PFSK-1 (cell line): ENCODE data around the gene COQ10B.

Experiments
- SIN3A ChIP-seq: IDR thresholded peaks from 2 replicates; pipeline ENCODE4 v1.6.1; 2012; ENCODE audit warnings: mild to moderate bottlenecking, low read length, moderate library complexity, borderline replicate concordance; ENCODE audit not compliant: insufficient read depth
- TAF1 ChIP-seq: IDR thresholded peaks from 2 replicates; pipeline ENCODE4 v1.6.1; 2012; ENCODE audit warnings: low read length, control low read depth, borderline replicate concordance; ENCODE audit not compliant: insufficient read depth

DNA sequence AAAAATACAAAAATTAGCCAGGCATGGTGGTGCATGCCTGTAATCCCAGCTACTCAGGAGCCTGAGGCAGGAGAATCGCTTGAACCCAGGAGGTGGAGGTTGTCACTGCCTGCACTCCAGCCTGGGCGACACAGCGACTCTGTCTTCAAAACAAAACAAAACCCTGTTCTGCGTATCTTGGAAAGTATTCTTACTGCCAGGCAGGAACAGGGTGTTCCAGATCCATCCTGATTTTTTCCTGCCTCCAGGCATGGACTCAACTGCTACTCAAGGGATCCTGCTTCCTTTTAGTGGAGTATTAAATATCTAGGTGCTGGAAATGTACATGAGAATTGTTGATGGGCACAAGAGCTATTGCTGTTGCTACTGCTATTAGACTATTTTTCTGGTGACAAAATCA lies 34.0 kb downstream of the COQ10B start:
- no peak for TF ChIP-seq TAF1
- TF ChIP-seq SIN3A = no peak
